Peyer's patch (tissue), 4 donors: ENCODE measurements around the gene UCP1. TPM values are rescaled to one million over a fixed set of nuclear protein-coding genes. Genes with fewer than 3 reads are reported as not detected.
"Not testable (repeated sequence)": the region's sequence is repeated elsewhere in the genome, so short reads cannot be mapped to it uniquely, and the experiment has no call there.

Source experiments
- DNase-seq, 3 donors: peaks; one replicate each; pipeline ENCODE4 v3.0.0-alpha.2; 2017 to 2019
- H3K27ac ChIP-seq, 4 donors: fragments of 200-600 bp; sonication (generic); one replicate each; pipeline ENCODE4 v1.5.1; 2016 to 2019
- H3K27me3 ChIP-seq, 2 donors: fragments of 200-600 bp; sonication (generic); one replicate each; pipeline ENCODE4 v1.5.1; 2019
- H3K36me3 ChIP-seq, 3 donors: fragments of 200-600 bp; sonication (generic); one replicate each; pipeline ENCODE4 v1.5.1; 2016 to 2019
- H3K4me1 ChIP-seq, 4 donors: fragments of 200-600 bp; sonication (generic); one replicate each; pipeline ENCODE4 v1.5.1; 2016 to 2019
- H3K4me3 ChIP-seq, 4 donors: fragments of 200-600 bp; sonication (generic); 1 replicate in 3 of 4; 2 replicates in 1 of 4; pipeline ENCODE4 v1.5.1; 2016 to 2019; ENCODE audit warnings: mild to moderate bottlenecking in 1 of 4
- H3K9me3 ChIP-seq, 4 donors: fragments of 200-600 bp; sonication (generic); one replicate each; pipeline ENCODE4 v1.5.1; 2016 to 2019; ENCODE audit warnings: mild to moderate bottlenecking in 1 of 4
- POLR2A ChIP-seq, 2 donors: fragments of 450-650 bp; IDR thresholded peaks; one replicate each; pipeline ENCODE4 v1.5.1; 2017; ENCODE audit warnings: antibody characterized with exemption in 2 of 2, mild to moderate bottlenecking in 2 of 2, moderate library complexity in 2 of 2
- total RNA-seq, 4 donors: library from RNA; depleted of rRNA; stranded (reverse); fragments of >200 nt; gene quantifications; one replicate each; pipeline ENCODE4 v1.1.0, GENCODE V29; 2016
- TF ChIP-seq, protein P1 (sequence below), 6 experiments: fragments of 450-650 bp in 4 of 6; fragments of 200-600 bp in 2 of 6; sonication (generic) in 1 of 6; IDR thresholded peaks; one replicate each; pipeline ENCODE4 v1.5.1; 2017 to 2019; ENCODE audit warnings: antibody characterized with exemption in 6 of 6, mild to moderate bottlenecking in 3 of 6, moderate library complexity in 1 of 6

The UCP1 gene
- total RNA-seq, 4 donors from 2014 or later = not detected

DNA sequence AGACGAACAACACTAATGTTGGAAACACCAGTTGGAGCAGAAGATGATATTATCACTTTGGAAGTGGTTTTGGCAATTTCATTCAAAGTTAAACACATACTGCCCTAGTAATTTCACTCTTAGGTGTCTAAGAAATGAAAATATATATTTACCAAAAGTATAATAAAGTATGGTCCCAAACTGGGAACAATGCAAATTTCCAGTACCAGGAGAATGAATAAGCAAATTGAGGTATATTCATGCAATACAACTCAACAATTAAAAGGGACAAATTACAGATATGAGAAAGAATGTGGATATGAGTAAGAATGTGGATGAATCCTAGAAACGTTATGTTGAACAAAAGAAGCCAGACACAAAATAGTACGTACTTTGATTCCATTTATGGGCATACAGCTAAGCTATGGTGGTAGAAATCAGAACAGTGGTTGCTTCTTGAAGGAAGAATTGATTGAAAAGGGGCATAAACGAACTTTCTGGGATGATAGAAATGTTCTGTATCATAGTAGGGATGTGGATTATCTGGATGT is 34.7 kb downstream of the UCP1 start:
- Histone ChIP-seq H3K4me1 (no peaks in the 10 kb centered on the region), H3K4me3 (no peak overlapping the region), H3K36me3 (peaks cover 0 to 33% (median 0%) of the 10 kb centered on the region in 3 donors), H3K9me3 (no peaks in the 10 kb centered on the region), H3K27ac (no peak overlapping the region), H3K27me3 (no peaks in the 10 kb centered on the region)
- TF ChIP-seq POLR2A (IDR thresholded peaks at IDR 0.05) = no peak
- TF ChIP-seq, protein P1, sequence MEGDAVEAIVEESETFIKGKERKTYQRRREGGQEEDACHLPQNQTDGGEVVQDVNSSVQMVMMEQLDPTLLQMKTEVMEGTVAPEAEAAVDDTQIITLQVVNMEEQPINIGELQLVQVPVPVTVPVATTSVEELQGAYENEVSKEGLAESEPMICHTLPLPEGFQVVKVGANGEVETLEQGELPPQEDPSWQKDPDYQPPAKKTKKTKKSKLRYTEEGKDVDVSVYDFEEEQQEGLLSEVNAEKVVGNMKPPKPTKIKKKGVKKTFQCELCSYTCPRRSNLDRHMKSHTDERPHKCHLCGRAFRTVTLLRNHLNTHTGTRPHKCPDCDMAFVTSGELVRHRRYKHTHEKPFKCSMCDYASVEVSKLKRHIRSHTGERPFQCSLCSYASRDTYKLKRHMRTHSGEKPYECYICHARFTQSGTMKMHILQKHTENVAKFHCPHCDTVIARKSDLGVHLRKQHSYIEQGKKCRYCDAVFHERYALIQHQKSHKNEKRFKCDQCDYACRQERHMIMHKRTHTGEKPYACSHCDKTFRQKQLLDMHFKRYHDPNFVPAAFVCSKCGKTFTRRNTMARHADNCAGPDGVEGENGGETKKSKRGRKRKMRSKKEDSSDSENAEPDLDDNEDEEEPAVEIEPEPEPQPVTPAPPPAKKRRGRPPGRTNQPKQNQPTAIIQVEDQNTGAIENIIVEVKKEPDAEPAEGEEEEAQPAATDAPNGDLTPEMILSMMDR (IDR thresholded peaks at IDR 0.05) = no peak
- no peak for DNase-seq

DNA sequence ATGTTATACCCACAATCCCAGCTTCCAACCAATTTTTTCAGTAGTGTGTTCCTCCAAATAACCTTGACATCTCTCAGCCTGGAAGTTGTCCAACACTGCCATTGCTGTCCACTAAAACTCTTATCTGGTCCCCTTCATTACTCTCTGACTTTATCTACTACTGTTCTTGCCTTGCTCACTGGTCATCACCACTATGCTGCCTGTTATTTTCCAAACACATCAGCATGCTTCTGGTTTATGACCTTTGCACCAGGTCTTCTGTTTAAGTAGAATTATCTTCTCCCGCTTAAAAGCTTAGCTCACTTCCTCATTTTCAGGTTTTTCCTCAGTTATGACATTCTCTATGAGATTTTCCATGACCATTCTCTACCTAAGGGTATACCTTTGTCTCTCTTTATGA is 39.3 kb downstream of the UCP1 start:
- Histone ChIP-seq H3K4me3 (no peak overlapping the region), H3K27me3 (no peaks in the 10 kb centered on the region), H3K36me3 (peaks cover 0 to 9% (median 0%) of the 10 kb centered on the region in 3 donors), H3K27ac (no peak overlapping the region), H3K9me3 (no peaks in the 10 kb centered on the region), H3K4me1 (peaks cover 0 to 9% (median 0%) of the 10 kb centered on the region in 4 donors)
- TF ChIP-seq POLR2A (IDR thresholded peaks at IDR 0.05) = no peak
- TF ChIP-seq, protein P1 (IDR thresholded peaks at IDR 0.05) = no peak
- no peak for DNase-seq

DNA sequence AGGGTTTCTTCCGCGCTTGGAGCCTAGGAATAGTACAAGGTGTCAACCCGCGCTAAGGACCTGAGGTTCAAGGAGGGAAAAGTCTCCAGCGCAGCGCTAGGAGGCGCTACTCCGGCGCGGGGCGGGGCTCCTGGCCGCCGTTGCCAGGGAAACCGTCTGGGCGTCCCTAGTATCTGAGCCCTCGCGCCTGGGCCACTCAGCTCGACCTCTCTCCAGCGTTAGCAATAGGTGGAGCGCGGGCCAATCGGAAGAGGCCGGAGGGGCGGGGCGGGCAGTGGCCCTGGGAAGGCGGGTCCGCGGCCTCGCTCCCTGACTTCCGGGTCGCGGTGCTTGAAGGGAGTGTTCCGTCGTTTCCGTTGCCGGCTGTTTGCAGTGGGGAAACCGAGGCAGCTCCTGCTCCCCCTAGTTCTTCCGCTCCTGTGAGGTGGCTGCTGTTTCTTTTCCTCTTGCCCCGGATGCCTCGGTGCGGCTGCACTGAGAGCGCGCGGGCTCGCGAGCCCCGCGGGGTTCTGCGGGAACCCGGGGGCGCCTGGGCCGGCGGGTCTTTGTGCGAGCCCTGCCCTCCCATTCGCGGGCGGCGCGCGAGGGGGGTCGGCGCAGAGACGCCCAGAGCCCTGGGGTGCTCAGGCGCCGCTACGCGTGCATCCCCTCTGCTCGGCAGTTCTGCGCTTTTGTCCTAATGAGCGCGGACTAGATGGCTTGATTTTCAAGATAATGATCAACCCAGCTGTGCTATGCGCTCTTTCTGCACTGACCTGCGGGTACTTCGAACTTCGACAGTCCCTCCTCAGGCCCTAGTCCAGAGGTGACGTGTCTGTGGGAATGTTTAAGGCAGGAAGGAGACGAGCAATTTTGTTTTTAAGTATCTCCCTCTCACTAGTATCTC is 44.7 kb downstream of the UCP1 start, which contains the start of gene ELMOD2:
Gene ELMOD2, plus strand, starts transcription at position 312 of the 886 bp plus-strand sequence. CDS start 1,261 bp downstream, outside the sequence.
- peak; percentile 72 to 80 for TF ChIP-seq POLR2A (IDR thresholded peaks at IDR 0.05)
- TF ChIP-seq, protein P1 (IDR thresholded peaks at IDR 0.05) = peak; percentile 55 to 97 (median 93)
- peak within 1 kb of the TSS; percentile 71 to 90 (median 86) for H3K4me3 ChIP-seq

DNA sequence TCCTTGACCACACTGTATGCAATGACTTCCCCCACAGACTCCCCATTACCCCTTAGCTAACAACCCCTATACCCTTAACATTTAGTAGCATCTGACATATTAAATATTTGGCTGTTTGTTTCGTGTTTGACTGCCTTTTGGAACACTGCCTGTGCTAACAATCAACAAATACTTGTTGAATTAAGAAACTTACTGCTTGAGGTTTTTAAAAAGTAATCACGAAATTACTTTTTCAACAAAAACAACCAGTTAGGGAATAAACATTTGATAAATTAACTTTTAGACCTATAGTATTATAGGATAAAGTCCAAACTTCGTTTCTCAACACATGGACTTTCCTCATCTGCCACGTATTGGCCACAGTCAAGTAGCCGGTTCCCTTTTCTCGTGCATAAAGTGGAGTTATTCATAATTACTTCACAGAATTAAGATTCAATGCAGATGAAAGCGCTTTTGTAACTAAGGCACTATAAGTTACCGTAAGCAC is 45.3 kb downstream of the UCP1 start:
- Histone ChIP-seq H3K4me1 (peaks cover 0 to 15% (median 0%) of the 10 kb centered on the region in 4 donors), H3K27ac (peak overlapping the region; percentile 83 to 93 (median 88)), H3K36me3 (peaks cover 0 to 9% (median 0%) of the 10 kb centered on the region in 3 donors), H3K4me3 (peak overlapping the region; percentile 71 to 90 (median 86)), H3K9me3 (no peaks in the 10 kb centered on the region), H3K27me3 (no peaks in the 10 kb centered on the region)
- no peak for DNase-seq
- TF ChIP-seq, protein P1 (IDR thresholded peaks at IDR 0.05) = no peak
- no peak for TF ChIP-seq POLR2A (IDR thresholded peaks at IDR 0.05)

More for the DNA sequence above, 44.7 kb downstream of the UCP1 start, which contains the start of gene ELMOD2:
- peak within 1 kb of the TSS; percentile 83 to 93 (median 88) for H3K27ac ChIP-seq
- H3K9me3 ChIP-seq = no peaks in the 10 kb centered on the region
- H3K4me1 ChIP-seq = peaks cover 0 to 15% (median 0%) of the 10 kb centered on the region in 4 donors
- peaks cover 0 to 9% (median 0%) of the 10 kb centered on the region in 3 donors for H3K36me3 ChIP-seq
- no peaks in the 10 kb centered on the region for H3K27me3 ChIP-seq
- DNase-seq = peak; percentile 97 to 100 (median 99)

DNA sequence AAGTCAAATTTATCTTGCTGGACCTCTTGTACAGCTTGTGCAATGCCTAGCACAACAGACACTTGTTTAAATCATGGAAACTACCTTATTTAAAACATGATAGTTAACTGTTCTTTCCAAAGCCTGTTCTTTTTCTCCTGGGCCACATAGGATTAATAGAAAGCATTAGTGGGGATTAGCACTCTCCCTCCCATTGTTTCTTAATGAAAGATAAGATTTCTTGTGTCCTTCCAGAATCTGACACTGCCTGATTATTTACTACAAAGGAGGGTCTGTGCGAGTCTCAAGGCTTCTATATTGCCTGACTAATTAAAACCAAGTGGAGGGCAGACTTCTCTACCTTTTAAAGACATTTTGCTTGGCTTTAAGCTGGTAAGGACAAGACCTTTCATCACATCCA is 53.3 kb downstream of the UCP1 start:
- H3K4me1 ChIP-seq = no peaks in the 10 kb centered on the region
- H3K27ac ChIP-seq = no peak overlapping the region
- DNase-seq = no peak
- no peaks in the 10 kb centered on the region for H3K9me3 ChIP-seq
- TF ChIP-seq POLR2A (IDR thresholded peaks at IDR 0.05) = no peak
- TF ChIP-seq, protein P1 (IDR thresholded peaks at IDR 0.05) = no peak
- H3K36me3 ChIP-seq = no peaks in the 10 kb centered on the region
- no peaks in the 10 kb centered on the region for H3K27me3 ChIP-seq
- no peak overlapping the region for H3K4me3 ChIP-seq

DNA sequence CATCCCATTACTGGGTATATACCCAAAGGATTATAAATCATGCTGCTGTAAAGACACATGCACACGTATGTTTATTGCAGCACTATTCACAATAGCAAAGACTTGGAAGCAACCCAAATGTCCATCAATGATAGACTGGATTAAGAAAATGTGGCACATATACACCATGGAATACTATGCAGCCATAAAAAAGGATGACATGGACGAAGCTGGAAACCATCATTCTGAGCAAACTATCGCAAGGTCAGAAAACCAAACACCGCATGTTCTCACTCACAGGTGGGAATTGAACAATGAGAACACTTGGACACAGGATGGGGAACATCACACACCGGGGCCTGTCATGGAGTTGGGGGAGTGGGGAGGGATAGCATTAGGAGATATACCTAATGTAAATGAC is 55.0 kb downstream of the UCP1 start:
- not testable (repeated sequence) for DNase-seq, H3K4me3 ChIP-seq, H3K9me3 ChIP-seq, H3K27me3 ChIP-seq, H3K36me3 ChIP-seq, H3K27ac ChIP-seq, H3K4me1 ChIP-seq
